GM18909 (cell line): Measurements from ENCODE around the gene SIGLEC8.
"Not testable (repeated sequence)": the region's sequence is repeated elsewhere in the genome, so short reads cannot be mapped to it uniquely, and the experiment has no call there.

Source experiments
- ATAC-seq: cut with Tn5 transposase; IDR thresholded peaks from one replicate; pipeline ENCODE4 v1.9.1; 2021; ENCODE audit warnings: mild to moderate bottlenecking; ENCODE audit not compliant: unreplicated experiment, poor library complexity

The SIGLEC8 gene

GRCh38 chr19:51476164-51476563, 17.9 kb upstream of the SIGLEC8 start:
- no peak for ATAC-seq

GRCh38 chr19:51473009-51473707, 14.9 kb upstream of the SIGLEC8 start:
- ATAC-seq = no peak

GRCh38 chr19:51472607-51473006, 14.4 kb upstream of the SIGLEC8 start:
- no peak for ATAC-seq

- no peak for ATAC-seq
Observed at GRCh38 chr19:51471527-51471926, 13.3 kb upstream of the SIGLEC8 start.

- ATAC-seq = no peak
Observed at GRCh38 chr19:51470966-51471365, 12.7 kb upstream of the SIGLEC8 start.

- ATAC-seq = no peak
Observed at GRCh38 chr19:51469629-51470028, 11.4 kb upstream of the SIGLEC8 start.

GRCh38 chr19:51469162-51469561, 10.9 kb upstream of the SIGLEC8 start:
- no peak for ATAC-seq

GRCh38 chr19:51468545-51468920, 10.3 kb upstream of the SIGLEC8 start:
- no peak for ATAC-seq

- ATAC-seq = no peak
Observed at GRCh38 chr19:51467864-51468544, 9.8 kb upstream of the SIGLEC8 start.

GRCh38 chr19:51466723-51467122, 8.5 kb upstream of the SIGLEC8 start:
- no peak for ATAC-seq

- ATAC-seq = not testable (repeated sequence)
Observed at GRCh38 chr19:51463976-51464581, 5.8 kb upstream of the SIGLEC8 start.

- no peak for ATAC-seq
Observed at GRCh38 chr19:51462681-51463080, 4.4 kb upstream of the SIGLEC8 start.

GRCh38 chr19:51462276-51462675, 4.0 kb upstream of the SIGLEC8 start:
- ATAC-seq = no peak

GRCh38 chr19:51461723-51462161, 3.5 kb upstream of the SIGLEC8 start:
- no peak for ATAC-seq

GRCh38 chr19:51460164-51460992, 2.1 kb upstream of the SIGLEC8 start:
- no peak for ATAC-seq

- ATAC-seq = no peak
Observed at GRCh38 chr19:51458899-51459505, 748 bp upstream of the SIGLEC8 start.

GRCh38 chr19:51457351-51458013, 772 bp downstream of the SIGLEC8 start:
- ATAC-seq = no peak

GRCh38 chr19:51456541-51457290, 1.5 kb downstream of the SIGLEC8 start:
- no peak for ATAC-seq

GRCh38 chr19:51450730-51451307, 7.4 kb downstream of the SIGLEC8 start:
- ATAC-seq = no peak
